ENCODE results near the gene SUOX.
A peak's percentile ranks its signal among the peaks of the same experiment; 100 is the strongest.

SUOX gene

GRCh38 chr12:56020423-56021184, 23.5 kb downstream of the SUOX start, which contains the start of gene IKZF4:
Gene IKZF4, plus strand, starts transcription at chr12:56021043. Its CDS starts 451 bp downstream, at chr12:56021494.
- Histone ChIP-seq H3K27ac (ENCODE audit: low read depth, low read length, severe bottlenecking) (peak within 1 kb of the TSS; percentile 88), H3K9me3 (ENCODE audit: control insufficient read depth, low read length) (no peaks in the 10 kb centered on the region), H3K4me3 (ENCODE audit: extremely low read depth, insufficient read depth, low read length, poor library complexity, severe bottlenecking) (peak within 1 kb of the TSS; percentile 28), H3K36me3 (ENCODE audit: control insufficient read depth, insufficient read depth, low read length) (peaks cover 12% of the 10 kb centered on the region), H3K4me1 (ENCODE audit: control insufficient read depth, insufficient read depth, low read length, poor library complexity, severe bottlenecking) (peaks cover 24% of the 10 kb centered on the region)
- 13 to 18% methylated on average over 7 to 9 of the region's 10 CpGs for WGBS, 2 experiments (ENCODE audit: insufficient coverage in 2 of 2)

GRCh38 chr12:56021889-56022497, 24.9 kb downstream of the SUOX start:
- H3K36me3 ChIP-seq (ENCODE audit: control insufficient read depth, insufficient read depth, low read length), result peaks cover 18% of the 10 kb centered on the region
- H3K27ac ChIP-seq (ENCODE audit: low read depth, low read length, severe bottlenecking), result peak overlapping the region; percentile 25
- H3K9me3 ChIP-seq (ENCODE audit: control insufficient read depth, low read length), result no peaks in the 10 kb centered on the region
- peaks cover 24% of the 10 kb centered on the region for H3K4me1 ChIP-seq (ENCODE audit: control insufficient read depth, insufficient read depth, low read length, poor library complexity, severe bottlenecking)
- H3K4me3 ChIP-seq (ENCODE audit: extremely low read depth, insufficient read depth, low read length, poor library complexity, severe bottlenecking), result peak overlapping the region; percentile 28
- no CpG with 5 or more reads among the region's 2 CpGs for WGBS, 2 experiments (ENCODE audit: insufficient coverage in 2 of 2)

GRCh38 chr12:56028511-56029165, 31.6 kb downstream of the SUOX start:
- Histone ChIP-seq H3K9me3 (ENCODE audit: control insufficient read depth, low read length) (no peaks in the 10 kb centered on the region), H3K4me1 (ENCODE audit: control insufficient read depth, insufficient read depth, low read length, poor library complexity, severe bottlenecking) (no peaks in the 10 kb centered on the region), H3K4me3 (ENCODE audit: extremely low read depth, insufficient read depth, low read length, poor library complexity, severe bottlenecking) (no peak overlapping the region), H3K36me3 (ENCODE audit: control insufficient read depth, insufficient read depth, low read length) (peaks cover 54% of the 10 kb centered on the region), H3K27ac (ENCODE audit: low read depth, low read length, severe bottlenecking) (peak overlapping the region; percentile 25)
- 50 to 100% methylated on average over 2 of the region's 5 CpGs for WGBS, 2 experiments (ENCODE audit: insufficient coverage in 2 of 2)

GRCh38 chr12:56029166-56029519, 32.1 kb downstream of the SUOX start:
- peaks cover 55% of the 10 kb centered on the region for H3K36me3 ChIP-seq (ENCODE audit: control insufficient read depth, insufficient read depth, low read length)
- H3K4me3 ChIP-seq (ENCODE audit: extremely low read depth, insufficient read depth, low read length, poor library complexity, severe bottlenecking), result no peak overlapping the region
- no peaks in the 10 kb centered on the region for H3K9me3 ChIP-seq (ENCODE audit: control insufficient read depth, low read length)
- no peaks in the 10 kb centered on the region for H3K4me1 ChIP-seq (ENCODE audit: control insufficient read depth, insufficient read depth, low read length, poor library complexity, severe bottlenecking)
- peak overlapping the region; percentile 25 for H3K27ac ChIP-seq (ENCODE audit: low read depth, low read length, severe bottlenecking)

GRCh38 chr12:56029666-56030293, 32.7 kb downstream of the SUOX start:
- Histone ChIP-seq H3K4me3 (ENCODE audit: extremely low read depth, insufficient read depth, low read length, poor library complexity, severe bottlenecking) (no peak overlapping the region), H3K4me1 (ENCODE audit: control insufficient read depth, insufficient read depth, low read length, poor library complexity, severe bottlenecking) (no peaks in the 10 kb centered on the region), H3K27ac (ENCODE audit: low read depth, low read length, severe bottlenecking) (no peak overlapping the region), H3K9me3 (ENCODE audit: control insufficient read depth, low read length) (no peaks in the 10 kb centered on the region), H3K36me3 (ENCODE audit: control insufficient read depth, insufficient read depth, low read length) (peaks cover 57% of the 10 kb centered on the region)
- WGBS, 2 experiments (ENCODE audit: insufficient coverage in 2 of 2), result 88 to 94% methylated on average over 4 to 6 of the region's 6 CpGs

GRCh38 chr12:56031987-56032386, 34.9 kb downstream of the SUOX start:
- WGBS, 2 experiments (ENCODE audit: insufficient coverage in 2 of 2), result 91 to 100% methylated on average over 1 of the region's 1 CpG
- Histone ChIP-seq H3K4me1 (ENCODE audit: control insufficient read depth, insufficient read depth, low read length, poor library complexity, severe bottlenecking) (no peaks in the 10 kb centered on the region), H3K36me3 (ENCODE audit: control insufficient read depth, insufficient read depth, low read length) (peaks cover 62% of the 10 kb centered on the region), H3K27ac (ENCODE audit: low read depth, low read length, severe bottlenecking) (no peak overlapping the region), H3K4me3 (ENCODE audit: extremely low read depth, insufficient read depth, low read length, poor library complexity, severe bottlenecking) (no peak overlapping the region), H3K9me3 (ENCODE audit: control insufficient read depth, low read length) (no peaks in the 10 kb centered on the region)

GRCh38 chr12:56034586-56035332, 37.7 kb downstream of the SUOX start:
- 93 to 95% methylated on average over 15 to 19 of the region's 21 CpGs for WGBS, 2 experiments (ENCODE audit: insufficient coverage in 2 of 2)
- Histone ChIP-seq H3K4me3 (ENCODE audit: extremely low read depth, insufficient read depth, low read length, poor library complexity, severe bottlenecking) (no peak overlapping the region), H3K27ac (ENCODE audit: low read depth, low read length, severe bottlenecking) (no peak overlapping the region), H3K4me1 (ENCODE audit: control insufficient read depth, insufficient read depth, low read length, poor library complexity, severe bottlenecking) (peaks cover 3% of the 10 kb centered on the region), H3K36me3 (ENCODE audit: control insufficient read depth, insufficient read depth, low read length) (peaks cover 45% of the 10 kb centered on the region), H3K9me3 (ENCODE audit: control insufficient read depth, low read length) (no peaks in the 10 kb centered on the region)

GRCh38 chr12:56037161-56037560, 40.1 kb downstream of the SUOX start:
- 86 to 91% methylated on average over 1 of the region's 2 CpGs for WGBS, 2 experiments (ENCODE audit: insufficient coverage in 2 of 2)
- no peak overlapping the region for H3K27ac ChIP-seq (ENCODE audit: low read depth, low read length, severe bottlenecking)
- H3K4me1 ChIP-seq (ENCODE audit: control insufficient read depth, insufficient read depth, low read length, poor library complexity, severe bottlenecking), result peaks cover 3% of the 10 kb centered on the region
- no peak overlapping the region for H3K4me3 ChIP-seq (ENCODE audit: extremely low read depth, insufficient read depth, low read length, poor library complexity, severe bottlenecking)
- H3K36me3 ChIP-seq (ENCODE audit: control insufficient read depth, insufficient read depth, low read length), result peaks cover 41% of the 10 kb centered on the region
- H3K9me3 ChIP-seq (ENCODE audit: control insufficient read depth, low read length), result no peaks in the 10 kb centered on the region

GRCh38 chr12:56038022-56038655, 41.1 kb downstream of the SUOX start:
- no CpG with 5 or more reads among the region's 2 CpGs for WGBS, 2 experiments (ENCODE audit: insufficient coverage in 2 of 2)
- Histone ChIP-seq H3K4me1 (ENCODE audit: control insufficient read depth, insufficient read depth, low read length, poor library complexity, severe bottlenecking) (peaks cover 3% of the 10 kb centered on the region), H3K27ac (ENCODE audit: low read depth, low read length, severe bottlenecking) (no peak overlapping the region), H3K9me3 (ENCODE audit: control insufficient read depth, low read length) (no peaks in the 10 kb centered on the region), H3K4me3 (ENCODE audit: extremely low read depth, insufficient read depth, low read length, poor library complexity, severe bottlenecking) (no peak overlapping the region), H3K36me3 (ENCODE audit: control insufficient read depth, insufficient read depth, low read length) (peaks cover 41% of the 10 kb centered on the region)

GRCh38 chr12:56040151-56040550, 43.1 kb downstream of the SUOX start:
- no peak overlapping the region for H3K4me3 ChIP-seq (ENCODE audit: extremely low read depth, insufficient read depth, low read length, poor library complexity, severe bottlenecking)
- H3K27ac ChIP-seq (ENCODE audit: low read depth, low read length, severe bottlenecking), result no peak overlapping the region
- H3K36me3 ChIP-seq (ENCODE audit: control insufficient read depth, insufficient read depth, low read length), result peaks cover 46% of the 10 kb centered on the region
- peaks cover 8% of the 10 kb centered on the region for H3K4me1 ChIP-seq (ENCODE audit: control insufficient read depth, insufficient read depth, low read length, poor library complexity, severe bottlenecking)
- no peaks in the 10 kb centered on the region for H3K9me3 ChIP-seq (ENCODE audit: control insufficient read depth, low read length)
- WGBS, 2 experiments (ENCODE audit: insufficient coverage in 2 of 2), result 100% methylated on average over 1 of the region's 1 CpG; no CpG with 5 or more reads in 1 of the 2 experiments
